Epithelial cell of esophagus (primary cell): ENCODE results near the gene KCNQ4.
A peak's percentile ranks its signal among the peaks of the same experiment; 100 is the strongest.

ENCODE experiments used
- DNase-seq: peaks from one replicate; pipeline ENCODE4 v3.0.0; 2010; ENCODE audit warnings: low read depth
- H3K4me3 ChIP-seq: 2 replicates; pipeline ENCODE4 v1.5.1; 2011; ENCODE audit warnings: mild to moderate bottlenecking, low read length, control low read depth
- CTCF ChIP-seq: IDR thresholded peaks from 2 replicates; pipeline ENCODE4 v1.5.1; 2011; ENCODE audit warnings: low read depth, mild to moderate bottlenecking, low read length, control low read depth, inconsistent platforms; ENCODE audit not compliant: insufficient read depth; ENCODE audit errors: missing control alignments

Gene KCNQ4

GRCh38 chr1:40777224-40777970 lies 6.2 kb upstream of the KCNQ4 start:
- no peak for DNase-seq
- H3K4me3 ChIP-seq, result no peak overlapping the region
- no peak for TF ChIP-seq CTCF

GRCh38 chr1:40780678-40781607 lies 2.6 kb upstream of the KCNQ4 start:
- no peak overlapping the region for H3K4me3 ChIP-seq
- no peak for TF ChIP-seq CTCF
- DNase-seq, result no peak

GRCh38 chr1:40781608-40781971 lies 2.0 kb upstream of the KCNQ4 start:
- H3K4me3 ChIP-seq, result no peak overlapping the region
- DNase-seq, result no peak
- no peak for TF ChIP-seq CTCF

- DNase-seq, result no peak
- H3K4me3 ChIP-seq, result peak overlapping the region; percentile 5
- TF ChIP-seq CTCF, result no peak
These were observed 1.1 kb upstream of the KCNQ4 start for GRCh38 chr1:40782371-40782956.

GRCh38 chr1:40784141-40784770 lies 669 bp downstream of the KCNQ4 start:
- no peak for TF ChIP-seq CTCF
- DNase-seq, result no peak
- no peak overlapping the region for H3K4me3 ChIP-seq

GRCh38 chr1:40784771-40785151 lies 1.2 kb downstream of the KCNQ4 start:
- no peak for DNase-seq
- no peak for TF ChIP-seq CTCF
- no peak overlapping the region for H3K4me3 ChIP-seq
